Liver (tissue), 9 donors: ENCODE results near the gene LRRD1. TPM values are rescaled to one million over a fixed set of nuclear protein-coding genes. Genes with fewer than 3 reads are reported as not detected.

Experiments
- DNase-seq: peaks from one replicate; pipeline ENCODE4 v3.0.0-alpha.2; 2017; ENCODE audit warnings: low spot score
- H3K27ac ChIP-seq, 2 donors: one replicate each; pipeline ENCODE4 v1.7.0; 2013; ENCODE audit warnings: inconsistent platforms in 2 of 2, low read length in 2 of 2, control low read depth in 1 of 2, low read depth in 1 of 2, mild to moderate bottlenecking in 1 of 2
- H3K27me3 ChIP-seq, 4 donors: one replicate each; pipeline versions ENCODE4 v1.6.1 to v1.7.0; 2013; ENCODE audit warnings: low read length in 3 of 4, inconsistent platforms in 1 of 4, mild to moderate bottlenecking in 1 of 4, moderate library complexity in 1 of 4; ENCODE audit not compliant: control insufficient read depth in 4 of 4, insufficient read depth in 4 of 4
- H3K36me3 ChIP-seq, 4 donors: one replicate each; pipeline versions ENCODE4 v1.6.1 to v1.7.0; 2013; ENCODE audit warnings: low read length in 3 of 4, mild to moderate bottlenecking in 3 of 4, low read depth in 1 of 4, moderate library complexity in 1 of 4; ENCODE audit not compliant: control insufficient read depth in 4 of 4, insufficient read depth in 3 of 4
- H3K4me1 ChIP-seq, 4 donors: one replicate each; pipeline versions ENCODE4 v1.6.1 to v1.7.0; 2013; ENCODE audit warnings: low read length in 3 of 4, mild to moderate bottlenecking in 3 of 4, moderate library complexity in 1 of 4; ENCODE audit not compliant: control insufficient read depth in 4 of 4, insufficient read depth in 4 of 4
- H3K4me3 ChIP-seq, 3 donors: one replicate each; pipeline versions ENCODE4 v1.6.1 to v1.7.0; 2013; ENCODE audit warnings: low read length in 3 of 3, control low read depth in 1 of 3, low read depth in 1 of 3, mild to moderate bottlenecking in 1 of 3
- H3K9ac ChIP-seq, 2 donors: one replicate each; pipeline ENCODE4 v1.7.0; 2013; ENCODE audit warnings: low read length in 2 of 2, mild to moderate bottlenecking in 2 of 2, moderate library complexity in 2 of 2, control low read depth in 1 of 2, low read depth in 1 of 2
- H3K9me3 ChIP-seq, 4 donors: one replicate each; pipeline versions ENCODE4 v1.6.1 to v1.7.0; 2013; ENCODE audit warnings: low read length in 3 of 4; ENCODE audit not compliant: control insufficient read depth in 4 of 4
- EGR1 ChIP-seq, 2 donors: IDR thresholded peaks; 2 replicates each; pipeline ENCODE4 v1.6.1; 2016 to 2018; ENCODE audit warnings: antibody characterized with exemption in 2 of 2, low read depth in 2 of 2
- FOXA2 ChIP-seq: IDR thresholded peaks from 2 replicates; pipeline ENCODE4 v1.6.1; 2016; ENCODE audit warnings: antibody characterized with exemption
- GABPA ChIP-seq, 2 donors: IDR thresholded peaks in 1 of 2; conservative IDR thresholded peaks in 1 of 2; 2 replicates each; pipeline ENCODE4 v1.6.1; 2016; ENCODE audit warnings: antibody characterized with exemption in 2 of 2, mild to moderate bottlenecking in 1 of 2, moderate library complexity in 1 of 2
- HNF4A ChIP-seq, 2 donors: conservative IDR thresholded peaks; 2 replicates each; pipeline ENCODE4 v1.6.1; 2016; ENCODE audit warnings: antibody characterized with exemption in 2 of 2, mild to moderate bottlenecking in 2 of 2
- HNF4G ChIP-seq: IDR thresholded peaks from 2 replicates; pipeline ENCODE4 v1.6.1; 2016; ENCODE audit warnings: antibody characterized with exemption
- MAX ChIP-seq: IDR thresholded peaks from 2 replicates; pipeline ENCODE4 v1.6.1; 2016; ENCODE audit warnings: antibody characterized with exemption
- NR2F2 ChIP-seq: IDR thresholded peaks from 2 replicates; pipeline ENCODE4 v1.6.1; 2016; ENCODE audit warnings: antibody characterized with exemption
- RAD21 ChIP-seq, 2 donors: IDR thresholded peaks; 2 replicates each; pipeline ENCODE4 v1.6.1; 2016; ENCODE audit warnings: antibody characterized with exemption in 2 of 2, mild to moderate bottlenecking in 2 of 2
- REST ChIP-seq: IDR thresholded peaks from 2 replicates; pipeline ENCODE4 v1.6.1; 2016; ENCODE audit warnings: antibody characterized with exemption, mild to moderate bottlenecking
- RXRA ChIP-seq, 2 donors: IDR thresholded peaks; 2 replicates each; pipeline ENCODE4 v1.6.1; 2017 to 2018; ENCODE audit warnings: antibody characterized with exemption in 2 of 2, mild to moderate bottlenecking in 1 of 2
- SP1 ChIP-seq: IDR thresholded peaks from 2 replicates; pipeline ENCODE4 v1.6.1; 2018; ENCODE audit warnings: antibody characterized with exemption, mild to moderate bottlenecking
- YY1 ChIP-seq: IDR thresholded peaks from 2 replicates; pipeline ENCODE4 v1.6.1; 2016; ENCODE audit warnings: antibody characterized with exemption, mild to moderate bottlenecking
- WGBS: extraction: QIAGEN DNeasy Blood & Tissue Kit; methylation state at CpG from one replicate; pipeline ENCODE4 v1.1.7; 2013; 5-methylcytosine and 5-hydroxymethylcytosine counted together
- polyA plus RNA-seq, 2 donors: library from polyadenylated mRNA; stranded (reverse) in 1 of 2; unstranded in 1 of 2; fragments of 200-250 nt in 1 of 2; fragments of >200 nt in 1 of 2; fragmentation: Nextera tagmentation in 1 of 2; extraction: Ambion mirVana in 1 of 2; gene quantifications; one replicate each; pipeline versions ENCODE4 v1.2.1 to v1.2.3, GENCODE V29; 2013 to 2015
- total RNA-seq, 2 donors: library from RNA; depleted of rRNA; stranded (reverse); fragments of >200 nt; gene quantifications; one replicate each; pipeline ENCODE4 v1.2.3, GENCODE V29; 2014
- TF ChIP-seq, protein P1 (sequence below): IDR thresholded peaks from 2 replicates; pipeline ENCODE4 v1.6.1; 2016; ENCODE audit warnings: antibody characterized with exemption
- donor health status: healthy.
- donor health status: healthy.
- donor health status: healthy.
- donor health status: healthy.
- donor health status: healthy.

The LRRD1 gene
- total and polyA plus RNA-seq, 4 donors: not detected

DNA sequence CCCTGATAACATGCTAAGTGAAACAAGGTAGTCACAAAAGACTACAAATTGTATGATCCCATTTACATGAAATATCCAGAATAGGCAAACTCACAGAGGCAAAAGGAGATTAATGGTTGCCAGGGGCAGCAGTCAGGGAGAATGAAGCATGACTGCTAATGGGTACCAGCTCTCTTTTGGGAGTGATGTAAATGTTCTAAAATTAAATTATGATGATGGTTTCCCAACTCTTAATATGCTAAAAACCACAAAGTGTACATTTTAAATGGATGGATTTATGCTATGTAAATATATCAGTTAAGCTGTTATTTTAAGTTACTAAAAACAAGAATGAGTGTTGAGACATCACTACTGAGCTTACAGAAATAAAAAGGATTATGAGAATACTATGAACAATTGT, 57.3 kb downstream of the LRRD1 start:
- peaks cover 0 to 4% (median under 1%) of the 10 kb centered on the region in 4 donors for H3K4me1 ChIP-seq
- peaks cover 3 to 59% (median 42%) of the 10 kb centered on the region in 4 donors for H3K36me3 ChIP-seq

GRCh38 chr7:92119213-92119759, 59.7 kb downstream of the LRRD1 start:
- TF ChIP-seq RXRA (IDR thresholded peaks at IDR 0.05) (no peak), EGR1 (IDR thresholded peaks at IDR 0.05; ENCODE audit: low read depth in 2 of 2) (no peak), REST (no peak), GABPA (IDR thresholded peaks at IDR 0.05 in 1 of 2, conservative IDR thresholded peaks at IDR 0.05 in 1 of 2) (no peak), HNF4A (conservative IDR thresholded peaks at IDR 0.05) (no peak), HNF4G (no peak), MAX (no peak), RAD21 (IDR thresholded peaks at IDR 0.05) (no peak), YY1 (no peak)
- TF ChIP-seq, protein P1, sequence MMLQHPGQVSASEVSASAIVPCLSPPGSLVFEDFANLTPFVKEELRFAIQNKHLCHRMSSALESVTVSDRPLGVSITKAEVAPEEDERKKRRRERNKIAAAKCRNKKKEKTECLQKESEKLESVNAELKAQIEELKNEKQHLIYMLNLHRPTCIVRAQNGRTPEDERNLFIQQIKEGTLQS: no peak
- WGBS: 93% methylated on average over 1 of the region's 1 CpG
- Histone ChIP-seq H3K36me3 (peaks cover 3 to 49% (median 39%) of the 10 kb centered on the region in 4 donors), H3K4me3 (no peak overlapping the region), H3K27ac (no peak overlapping the region), H3K9me3 (no peaks in the 10 kb centered on the region), H3K27me3 (no peaks in the 10 kb centered on the region), H3K4me1 (peaks cover 0 to 4% (median under 1%) of the 10 kb centered on the region in 4 donors), H3K9ac (no peak overlapping the region)
- no peak for DNase-seq

More for the DNA sequence above, 57.3 kb downstream of the LRRD1 start:
- no peak for DNase-seq
- TF ChIP-seq, protein P1: no peak
- TF ChIP-seq FOXA2: no peak
- no peak overlapping the region for H3K9ac ChIP-seq
- H3K27ac ChIP-seq: no peak overlapping the region
- no peak overlapping the region for H3K4me3 ChIP-seq
- no peaks in the 10 kb centered on the region for H3K27me3 ChIP-seq
- H3K9me3 ChIP-seq: no peaks in the 10 kb centered on the region

- peaks cover 3 to 34% (median 26%) of the 10 kb centered on the region in 4 donors for H3K36me3 ChIP-seq
- H3K27ac ChIP-seq: no peak overlapping the region
- no peak for DNase-seq
- H3K9me3 ChIP-seq: no peaks in the 10 kb centered on the region
- no peaks in the 10 kb centered on the region for H3K27me3 ChIP-seq
- no peak overlapping the region for H3K9ac ChIP-seq
- 97% methylated on average over 3 of the region's 3 CpGs for WGBS
- TF ChIP-seq NR2F2: no peak
- TF ChIP-seq SP1: no peak
- peaks cover 0 to 4% (median under 1%) of the 10 kb centered on the region in 4 donors for H3K4me1 ChIP-seq
- no peak overlapping the region for H3K4me3 ChIP-seq
These were observed 62.0 kb downstream of the LRRD1 start for GRCh38 chr7:92116949-92117348.
